Thoracic aorta (tissue), 2 donors: ENCODE measurements around the gene CEACAM3. TPM values are rescaled to one million over a fixed set of nuclear protein-coding genes. Genes with fewer than 3 reads are reported as not detected.

Experiments
- ATAC-seq: fragments of 150-250 bp; one replicate; pipeline ENCODE4 v1.8.0; 2017; ENCODE audit warnings: low read depth; ENCODE audit not compliant: insufficient number of reproducible peaks, low FRiP score
- DNase-seq: peaks from one replicate; pipeline ENCODE4 v3.0.0-alpha.2; 2020; ENCODE audit warnings: low spot score
- H3K27ac ChIP-seq, 2 donors: fragments of 200-600 bp; sonication (generic); 1 replicate in 1 of 2; 2 replicates in 1 of 2; pipeline ENCODE4 v1.5.1; 2016; ENCODE audit warnings: mild to moderate bottlenecking in 2 of 2, moderate library complexity in 2 of 2
- H3K27me3 ChIP-seq: fragments of 200-600 bp; sonication (generic); replicated peaks from 2 replicates; pipeline ENCODE4 v1.6.0; 2016; ENCODE audit warnings: mild to moderate bottlenecking; ENCODE audit not compliant: insufficient read depth
- H3K36me3 ChIP-seq: fragments of 200-600 bp; sonication (generic); one replicate; pipeline ENCODE4 v1.5.1; 2016
- H3K4me1 ChIP-seq, 2 donors: fragments of 200-600 bp; sonication (generic); 1 replicate in 1 of 2; 2 replicates in 1 of 2; pipeline versions ENCODE4 v1.5.1 to v1.6.0; 2016; ENCODE audit warnings: low read depth in 2 of 2, mild to moderate bottlenecking in 1 of 2; ENCODE audit not compliant: control insufficient read depth in 1 of 2
- H3K4me3 ChIP-seq: fragments of 200-600 bp; sonication (generic); 2 replicates; pipeline ENCODE4 v1.5.1; 2016; ENCODE audit warnings: mild to moderate bottlenecking
- H3K9me3 ChIP-seq: fragments of 200-600 bp; sonication (generic); 2 replicates; pipeline ENCODE4 v1.5.1; 2016
- CTCF ChIP-seq: fragments of 200-600 bp; sonication (generic); IDR thresholded peaks from one replicate; pipeline ENCODE4 v1.5.1; 2019; ENCODE audit warnings: antibody characterized with exemption
- total RNA-seq, 2 donors: library from RNA; depleted of rRNA; stranded (reverse); fragments of >200 nt; gene quantifications; one replicate each; pipeline versions ENCODE4 v1.1.0 to v1.2.3, GENCODE V29; 2016

CEACAM3 gene
- total RNA-seq, 2 donors from 2014 or later: not detected

GRCh38 chr19:41792513-41793413, 3.6 kb upstream of the CEACAM3 start:
- DNase-seq (no peak), ATAC-seq (no peak)
- no peak for TF ChIP-seq CTCF
- no peaks in the 10 kb centered on the region for H3K4me1 ChIP-seq
- H3K4me3 ChIP-seq: no peak overlapping the region
- no peaks in the 10 kb centered on the region for H3K9me3 ChIP-seq
- H3K36me3 ChIP-seq: no peaks in the 10 kb centered on the region
- no peak overlapping the region for H3K27ac ChIP-seq
- H3K27me3 ChIP-seq: no peaks in the 10 kb centered on the region

- H3K36me3 ChIP-seq: no peaks in the 10 kb centered on the region
- ATAC-seq (no peak), DNase-seq (no peak)
- no peaks in the 10 kb centered on the region for H3K27me3 ChIP-seq
- no peaks in the 10 kb centered on the region for H3K4me1 ChIP-seq
- H3K4me3 ChIP-seq: no peak overlapping the region
- no peaks in the 10 kb centered on the region for H3K9me3 ChIP-seq
- H3K27ac ChIP-seq: no peak overlapping the region
- TF ChIP-seq CTCF: no peak
These were observed 3.0 kb upstream of the CEACAM3 start for GRCh38 chr19:41793414-41793727.

- H3K27me3 ChIP-seq: no peaks in the 10 kb centered on the region
- H3K4me3 ChIP-seq: no peak overlapping the region
- H3K27ac ChIP-seq: no peak overlapping the region
- DNase-seq (no peak), ATAC-seq (no peak)
- no peaks in the 10 kb centered on the region for H3K9me3 ChIP-seq
- no peaks in the 10 kb centered on the region for H3K4me1 ChIP-seq
- peak; percentile 60 for TF ChIP-seq CTCF
- H3K36me3 ChIP-seq: no peaks in the 10 kb centered on the region
These were observed 1.3 kb upstream of the CEACAM3 start for GRCh38 chr19:41795031-41795461.

GRCh38 chr19:41796901-41797300, 514 bp downstream of the CEACAM3 start:
- Histone ChIP-seq H3K4me3 (no peak overlapping the region), H3K36me3 (no peaks in the 10 kb centered on the region), H3K9me3 (no peaks in the 10 kb centered on the region), H3K27me3 (no peaks in the 10 kb centered on the region), H3K4me1 (no peaks in the 10 kb centered on the region), H3K27ac (no peak overlapping the region)
- no peak for ATAC-seq
- no peak for DNase-seq
- TF ChIP-seq CTCF: no peak

GRCh38 chr19:41799444-41800000, 3.1 kb downstream of the CEACAM3 start:
- no peak for TF ChIP-seq CTCF
- no peak for ATAC-seq
- no peak overlapping the region for H3K4me3 ChIP-seq
- H3K27ac ChIP-seq: no peak overlapping the region
- no peaks in the 10 kb centered on the region for H3K9me3 ChIP-seq
- H3K36me3 ChIP-seq: no peaks in the 10 kb centered on the region
- no peak for DNase-seq
- no peaks in the 10 kb centered on the region for H3K27me3 ChIP-seq
- H3K4me1 ChIP-seq: no peaks in the 10 kb centered on the region
